Esophagus squamous epithelium (tissue), 4 donors: ENCODE measurements around the gene MRPS14.
"Not testable (repeated sequence)": the region's sequence is repeated elsewhere in the genome, so short reads cannot be mapped to it uniquely, and the experiment has no call there.

Source experiments
- POLR2A ChIP-seq, 4 donors: fragments of 450-650 bp; IDR thresholded peaks; one replicate each; pipeline ENCODE4 v1.6.1; 2017; ENCODE audit warnings: antibody characterized with exemption in 4 of 4, mild to moderate bottlenecking in 4 of 4, moderate library complexity in 3 of 4
- TF ChIP-seq, protein P1 (sequence below), 6 experiments: fragments of 450-650 bp in 4 of 6; fragments of 200-600 bp in 2 of 6; sonication (generic) in 2 of 6; IDR thresholded peaks; one replicate each; pipeline ENCODE4 v1.5.1; 2016 to 2019; ENCODE audit warnings: antibody characterized with exemption in 6 of 6, mild to moderate bottlenecking in 4 of 6, moderate library complexity in 4 of 6

- TF ChIP-seq, protein P1, sequence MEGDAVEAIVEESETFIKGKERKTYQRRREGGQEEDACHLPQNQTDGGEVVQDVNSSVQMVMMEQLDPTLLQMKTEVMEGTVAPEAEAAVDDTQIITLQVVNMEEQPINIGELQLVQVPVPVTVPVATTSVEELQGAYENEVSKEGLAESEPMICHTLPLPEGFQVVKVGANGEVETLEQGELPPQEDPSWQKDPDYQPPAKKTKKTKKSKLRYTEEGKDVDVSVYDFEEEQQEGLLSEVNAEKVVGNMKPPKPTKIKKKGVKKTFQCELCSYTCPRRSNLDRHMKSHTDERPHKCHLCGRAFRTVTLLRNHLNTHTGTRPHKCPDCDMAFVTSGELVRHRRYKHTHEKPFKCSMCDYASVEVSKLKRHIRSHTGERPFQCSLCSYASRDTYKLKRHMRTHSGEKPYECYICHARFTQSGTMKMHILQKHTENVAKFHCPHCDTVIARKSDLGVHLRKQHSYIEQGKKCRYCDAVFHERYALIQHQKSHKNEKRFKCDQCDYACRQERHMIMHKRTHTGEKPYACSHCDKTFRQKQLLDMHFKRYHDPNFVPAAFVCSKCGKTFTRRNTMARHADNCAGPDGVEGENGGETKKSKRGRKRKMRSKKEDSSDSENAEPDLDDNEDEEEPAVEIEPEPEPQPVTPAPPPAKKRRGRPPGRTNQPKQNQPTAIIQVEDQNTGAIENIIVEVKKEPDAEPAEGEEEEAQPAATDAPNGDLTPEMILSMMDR (IDR thresholded peaks at IDR 0.05), result not testable (repeated sequence)
- not testable (repeated sequence) for TF ChIP-seq POLR2A (IDR thresholded peaks at IDR 0.05)
Observed at GRCh38 chr1:175044591-175044990, 21.4 kb upstream of the MRPS14 start.
